Measurements from ENCODE around the gene NFIB. TPM values are rescaled to one million over a fixed set of nuclear protein-coding genes. Genes with fewer than 3 reads are reported as not detected.

Gene NFIB
- polyA plus RNA-seq, 1 donor (not counting 4 experiments of a cell fraction or from before 2014, with no cell fraction given): 8.9 TPM

GRCh38 chr9:14081745-14082144 is 232.2 kb downstream of the NFIB start:
- Histone ChIP-seq H3K9me3 (ENCODE audit: control insufficient read depth, low read depth, low read length) (no peaks in the 10 kb centered on the region), H4K20me1 (ENCODE audit: control insufficient read depth, extremely low read depth, insufficient read depth, low read length) (no peaks in the 10 kb centered on the region), H3K9me1 (ENCODE audit: control insufficient read depth, extremely low read depth, insufficient read depth, low read length) (no peaks in the 10 kb centered on the region), H2AFZ (ENCODE audit: control insufficient read depth, low read length) (no peak overlapping the region), H3K36me3 (ENCODE audit: control insufficient read depth in 2 of 2, extremely low read depth in 1 of 2, insufficient read depth in 2 of 2, low read length in 2 of 2) (no peaks in the 10 kb centered on the region), H3K79me2 (ENCODE audit: control insufficient read depth, insufficient read depth, low read length) (no peaks in the 10 kb centered on the region), H3K9ac (ENCODE audit: control insufficient read depth, extremely low read depth, insufficient read depth, low read length) (no peak overlapping the region), H3K27ac (ENCODE audit: control insufficient read depth, insufficient read depth, low read length) (no peak overlapping the region), H3K4me2 (ENCODE audit: control insufficient read depth, extremely low read depth, insufficient read depth, low read depth, low read length) (peak overlapping the region; percentile 46), H3K4me3 (ENCODE audit: control insufficient read depth in 2 of 3, extremely low read depth in 1 of 3, insufficient read depth in 2 of 3, low read depth in 1 of 3, low read length in 3 of 3) (no peak overlapping the region), H3K4me1 (ENCODE audit: control insufficient read depth, extremely low read depth, insufficient read depth, low read length) (peaks cover 27% of the 10 kb centered on the region), H3K27me3 (ENCODE audit: control insufficient read depth, extremely low read depth, insufficient read depth, low read length) (no peaks in the 10 kb centered on the region)
- no peak for DNase-seq (ENCODE audit: low read depth, low spot score)
- TF ChIP-seq EZH2 (IDR thresholded peaks at IDR 0.05; ENCODE audit: low read length): no peak
- no peak for TF ChIP-seq CTCF (optimal IDR thresholded peaks at IDR 0.05 in 1 of 3, IDR thresholded peaks at IDR 0.05 in 1 of 3, conservative IDR thresholded peaks at IDR 0.05 in 1 of 3; ENCODE audit: extremely low read depth in 1 of 3, insufficient read depth in 2 of 3, low read length in 3 of 3)
- peak; percentile 78 for FAIRE-seq
- dilution Hi-C loops (cut with MboI; ENCODE audit: extremely low pct_ligation_motif_present, low sequenced_read_pairs): no loop called here

- H3K9me3 ChIP-seq (ENCODE audit: control insufficient read depth, low read depth, low read length): no peaks in the 10 kb centered on the region
- no peaks in the 10 kb centered on the region for H3K27me3 ChIP-seq (ENCODE audit: control insufficient read depth, extremely low read depth, insufficient read depth, low read length)
- FAIRE-seq (peak; percentile 90), DNase-seq (ENCODE audit: low read depth, low spot score) (peak; percentile 25)
- H3K79me2 ChIP-seq (ENCODE audit: control insufficient read depth, insufficient read depth, low read length): no peaks in the 10 kb centered on the region
- TF ChIP-seq EZH2 (IDR thresholded peaks at IDR 0.05; ENCODE audit: low read length) (no peak), CTCF (optimal IDR thresholded peaks at IDR 0.05 in 1 of 3, IDR thresholded peaks at IDR 0.05 in 1 of 3, conservative IDR thresholded peaks at IDR 0.05 in 1 of 3; ENCODE audit: extremely low read depth in 1 of 3, insufficient read depth in 2 of 3, low read length in 3 of 3) (peak in 1 of 3 experiments; percentile 19)
- H3K36me3 ChIP-seq (ENCODE audit: control insufficient read depth in 2 of 2, extremely low read depth in 1 of 2, insufficient read depth in 2 of 2, low read length in 2 of 2): no peaks in the 10 kb centered on the region
- H3K4me3 ChIP-seq (ENCODE audit: control insufficient read depth in 2 of 3, extremely low read depth in 1 of 3, insufficient read depth in 2 of 3, low read depth in 1 of 3, low read length in 3 of 3): no peak overlapping the region
- H3K9me1 ChIP-seq (ENCODE audit: control insufficient read depth, extremely low read depth, insufficient read depth, low read length): no peaks in the 10 kb centered on the region
- no peaks in the 10 kb centered on the region for H4K20me1 ChIP-seq (ENCODE audit: control insufficient read depth, extremely low read depth, insufficient read depth, low read length)
- dilution Hi-C loops (cut with MboI; ENCODE audit: extremely low pct_ligation_motif_present, low sequenced_read_pairs): no loop called here
- peak overlapping the region; percentile 46 for H3K4me2 ChIP-seq (ENCODE audit: control insufficient read depth, extremely low read depth, insufficient read depth, low read depth, low read length)
- H2AFZ ChIP-seq (ENCODE audit: control insufficient read depth, low read length): no peak overlapping the region
- H3K9ac ChIP-seq (ENCODE audit: control insufficient read depth, extremely low read depth, insufficient read depth, low read length): peak overlapping the region; percentile 24
- H3K4me1 ChIP-seq (ENCODE audit: control insufficient read depth, extremely low read depth, insufficient read depth, low read length): peaks cover 27% of the 10 kb centered on the region
- peak overlapping the region; percentile 53 for H3K27ac ChIP-seq (ENCODE audit: control insufficient read depth, insufficient read depth, low read length)
Observed at GRCh38 chr9:14080959-14081542, 232.9 kb downstream of the NFIB start.

Data from keratinocyte (primary cell).